ENCODE data around the gene POLR2L. TPM values are rescaled to one million over a fixed set of nuclear protein-coding genes. Genes with fewer than 3 reads are reported as not detected.

POLR2L gene
- total and polyA plus RNA-seq, 2 donors (not counting 1 experiment from before 2014, with no cell fraction given) = 44.4 to 80.8 TPM

- Histone ChIP-seq H3K27me3 (replicated peaks in 1 of 4; ENCODE audit: control extremely low read depth in 1 of 4, control insufficient read depth in 3 of 4, insufficient read depth in 4 of 4, low read length in 3 of 4) (no peaks in the 10 kb centered on the region), H3K9me3 (ENCODE audit: control extremely low read depth in 1 of 3, control insufficient read depth in 2 of 3, insufficient read depth in 1 of 3, low read length in 2 of 3) (no peaks in the 10 kb centered on the region), H3K9ac (ENCODE audit: low read length) (peak overlapping the region; percentile 89), H3K4me2 (replicated peaks; ENCODE audit: low read depth, low read length, poor library complexity, severe bottlenecking) (peak overlapping the region; percentile 99), H3K36me3 (replicated peaks in 1 of 2; ENCODE audit: control extremely low read depth in 1 of 2, control insufficient read depth in 1 of 2, extremely low read depth in 1 of 2, insufficient read depth in 2 of 2, low read length in 1 of 2) (peaks cover 0 to 11% of the 10 kb centered on the region in 2 experiments), H3K4me3 (ENCODE audit: control extremely low read depth in 1 of 5, extremely low read depth in 1 of 5, insufficient read depth in 1 of 5, low read depth in 2 of 5, low read length in 4 of 5) (peak overlapping the region in 4 of 5 experiments; percentile 91 to 95 (median 94)), H3K27ac (ENCODE audit: low read length in 2 of 2) (peak overlapping the region; percentile 83 to 93), H2AFZ (ENCODE audit: insufficient read depth, low read depth, low read length, poor library complexity, severe bottlenecking) (peak overlapping the region; percentile 87), H4K20me1 (ENCODE audit: control insufficient read depth, insufficient read depth, low read length, poor library complexity, severe bottlenecking) (peaks cover 65% of the 10 kb centered on the region), H3K4me1 (ENCODE audit: control insufficient read depth in 2 of 2, insufficient read depth in 2 of 2, low read length in 2 of 2) (peaks cover 17 to 35% of the 10 kb centered on the region in 2 donors), H3K79me2 (ENCODE audit: control insufficient read depth, insufficient read depth, low read length) (peaks cover 61% of the 10 kb centered on the region)
- H3K27me3 Mint-ChIP-seq = no peaks in the 10 kb centered on the region
- H3K9me3 Mint-ChIP-seq (ENCODE audit: insufficient read depth) = no peaks in the 10 kb centered on the region
- 27% methylated on average over 18 of the region's 18 CpGs for WGBS (ENCODE audit: insufficient coverage)
- peak overlapping the region; percentile 92 for H3K27ac Mint-ChIP-seq
- ChIA-PET CTCF (interaction anchor here (1.2 to 1.8 kb wide), 6 partner anchors 9 to 71 kb away, joined by 3 to 5 read pairs (median 4); partner anchors contain the start of gene PNPLA2), POLR2A (interaction anchor here (0.5 to 2.8 kb wide), 10 partner anchors 8 to 260 kb away, joined by 3 to 13 read pairs (median 6); partner anchors contain the start of genes CD151, LRRC56 and RPLP2)
- peaks cover 20% of the 10 kb centered on the region for H3K4me1 Mint-ChIP-seq
- ATAC-seq (ENCODE audit: low read depth) (no peak), DNase-seq (no peak)
- TF ChIP-seq, protein P1, sequence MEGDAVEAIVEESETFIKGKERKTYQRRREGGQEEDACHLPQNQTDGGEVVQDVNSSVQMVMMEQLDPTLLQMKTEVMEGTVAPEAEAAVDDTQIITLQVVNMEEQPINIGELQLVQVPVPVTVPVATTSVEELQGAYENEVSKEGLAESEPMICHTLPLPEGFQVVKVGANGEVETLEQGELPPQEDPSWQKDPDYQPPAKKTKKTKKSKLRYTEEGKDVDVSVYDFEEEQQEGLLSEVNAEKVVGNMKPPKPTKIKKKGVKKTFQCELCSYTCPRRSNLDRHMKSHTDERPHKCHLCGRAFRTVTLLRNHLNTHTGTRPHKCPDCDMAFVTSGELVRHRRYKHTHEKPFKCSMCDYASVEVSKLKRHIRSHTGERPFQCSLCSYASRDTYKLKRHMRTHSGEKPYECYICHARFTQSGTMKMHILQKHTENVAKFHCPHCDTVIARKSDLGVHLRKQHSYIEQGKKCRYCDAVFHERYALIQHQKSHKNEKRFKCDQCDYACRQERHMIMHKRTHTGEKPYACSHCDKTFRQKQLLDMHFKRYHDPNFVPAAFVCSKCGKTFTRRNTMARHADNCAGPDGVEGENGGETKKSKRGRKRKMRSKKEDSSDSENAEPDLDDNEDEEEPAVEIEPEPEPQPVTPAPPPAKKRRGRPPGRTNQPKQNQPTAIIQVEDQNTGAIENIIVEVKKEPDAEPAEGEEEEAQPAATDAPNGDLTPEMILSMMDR (IDR thresholded peaks at IDR 0.05) = no peak
- TF ChIP-seq EZH2 (IDR thresholded peaks at IDR 0.05; ENCODE audit: borderline replicate concordance, insufficient read depth, low read depth, low read length, poor library complexity, severe bottlenecking) = no peak
- intact Hi-C loops (cut with micrococcal nuclease) = loop anchor here (1.0 to 10.0 kb wide), 8 partner anchors 9 to 589 kb away; partner anchors contain the start of genes BET1L, GATD1, HRAS and LRRC56
- H3K4me3 Mint-ChIP-seq = peak overlapping the region; percentile 95
These were observed 45.6 kb downstream of the POLR2L start for GRCh38 chr11:796565-797295.
